EL (cell line): ENCODE results near the gene ABCC5.

Experiments
- DNase-seq: peaks from one replicate; pipeline ENCODE4 v3.0.0-alpha.2; 2016

The ABCC5 gene

GRCh38 chr3:183918178-183918577, 99.5 kb downstream of the ABCC5 start:
- DNase-seq, result no peak

GRCh38 chr3:183917776-183918175, 99.9 kb downstream of the ABCC5 start:
- no peak for DNase-seq

- DNase-seq, result no peak
These were observed 102.8 kb downstream of the ABCC5 start for GRCh38 chr3:183914856-183915255.

- no peak for DNase-seq
These were observed 104.1 kb downstream of the ABCC5 start for GRCh38 chr3:183913580-183913920.

- DNase-seq, result no peak
These were observed 104.6 kb downstream of the ABCC5 start for GRCh38 chr3:183912895-183913579.

- no peak for DNase-seq
These were observed 105.7 kb downstream of the ABCC5 start for GRCh38 chr3:183911763-183912506.

- DNase-seq, result no peak
These were observed 106.6 kb downstream of the ABCC5 start for GRCh38 chr3:183911087-183911486.

- DNase-seq, result no peak
These were observed 108.6 kb downstream of the ABCC5 start for GRCh38 chr3:183909030-183909600.

- DNase-seq, result no peak
These were observed 109.8 kb downstream of the ABCC5 start for GRCh38 chr3:183907911-183908331.

- DNase-seq, result no peak
These were observed 110.5 kb downstream of the ABCC5 start for GRCh38 chr3:183907176-183907575.

GRCh38 chr3:183906234-183906921, 111.3 kb downstream of the ABCC5 start:
- DNase-seq, result no peak

GRCh38 chr3:183904833-183905780, 112.6 kb downstream of the ABCC5 start:
- no peak for DNase-seq

GRCh38 chr3:183898028-183898431, 119.7 kb downstream of the ABCC5 start:
- no peak for DNase-seq

- no peak for DNase-seq
These were observed 120.1 kb downstream of the ABCC5 start for GRCh38 chr3:183897606-183898005.

GRCh38 chr3:183896610-183897009, 121.1 kb downstream of the ABCC5 start:
- DNase-seq, result no peak

GRCh38 chr3:183896184-183896583, 121.5 kb downstream of the ABCC5 start:
- no peak for DNase-seq

GRCh38 chr3:183895774-183896173, 121.9 kb downstream of the ABCC5 start:
- DNase-seq, result no peak

- peak; percentile 63 for DNase-seq
These were observed 122.4 kb downstream of the ABCC5 start for GRCh38 chr3:183895296-183895695.

- no peak for DNase-seq
These were observed 125.0 kb downstream of the ABCC5 start for GRCh38 chr3:183892610-183893214.

- DNase-seq, result no peak
These were observed 131.9 kb downstream of the ABCC5 start for GRCh38 chr3:183885766-183886165.

GRCh38 chr3:183884427-183885296, 133.0 kb downstream of the ABCC5 start, which contains the start of gene PARL:
TSS of gene PARL (minus strand) at chr3:183884880. CDS start at chr3:183884846, 34 bp downstream.
- DNase-seq, result peak; percentile 91
